ENCODE data around the gene BSND.
"Not testable (repeated sequence)": the region's sequence is repeated elsewhere in the genome, so short reads cannot be mapped to it uniquely, and the experiment has no call there.

DNA sequence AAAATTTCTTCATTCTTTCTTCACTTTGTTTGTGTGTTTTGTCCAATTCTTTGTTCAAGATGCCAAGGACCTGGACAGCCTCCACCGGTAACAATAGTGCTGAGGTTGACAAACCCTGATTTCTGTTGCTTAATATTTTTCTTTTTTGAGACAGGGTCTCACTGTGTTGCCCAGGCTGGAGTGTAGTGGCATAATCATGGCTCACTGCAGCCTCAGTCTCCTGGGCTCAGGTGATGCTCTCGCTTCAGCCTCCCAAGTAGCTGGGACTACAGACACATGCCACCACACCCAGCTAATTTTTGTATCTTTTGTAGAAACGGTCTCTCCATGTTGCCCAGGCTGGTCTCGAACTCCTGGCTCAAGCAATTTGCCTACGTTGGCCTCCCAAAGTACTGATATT, 34.9 kb upstream of the BSND start:
- TF ChIP-seq, protein P1, sequence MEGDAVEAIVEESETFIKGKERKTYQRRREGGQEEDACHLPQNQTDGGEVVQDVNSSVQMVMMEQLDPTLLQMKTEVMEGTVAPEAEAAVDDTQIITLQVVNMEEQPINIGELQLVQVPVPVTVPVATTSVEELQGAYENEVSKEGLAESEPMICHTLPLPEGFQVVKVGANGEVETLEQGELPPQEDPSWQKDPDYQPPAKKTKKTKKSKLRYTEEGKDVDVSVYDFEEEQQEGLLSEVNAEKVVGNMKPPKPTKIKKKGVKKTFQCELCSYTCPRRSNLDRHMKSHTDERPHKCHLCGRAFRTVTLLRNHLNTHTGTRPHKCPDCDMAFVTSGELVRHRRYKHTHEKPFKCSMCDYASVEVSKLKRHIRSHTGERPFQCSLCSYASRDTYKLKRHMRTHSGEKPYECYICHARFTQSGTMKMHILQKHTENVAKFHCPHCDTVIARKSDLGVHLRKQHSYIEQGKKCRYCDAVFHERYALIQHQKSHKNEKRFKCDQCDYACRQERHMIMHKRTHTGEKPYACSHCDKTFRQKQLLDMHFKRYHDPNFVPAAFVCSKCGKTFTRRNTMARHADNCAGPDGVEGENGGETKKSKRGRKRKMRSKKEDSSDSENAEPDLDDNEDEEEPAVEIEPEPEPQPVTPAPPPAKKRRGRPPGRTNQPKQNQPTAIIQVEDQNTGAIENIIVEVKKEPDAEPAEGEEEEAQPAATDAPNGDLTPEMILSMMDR (IDR thresholded peaks at IDR 0.05 in 4 of 5, conservative IDR thresholded peaks at IDR 0.05 in 1 of 5), result not testable (repeated sequence)
- TF ChIP-seq POLR2A (IDR thresholded peaks at IDR 0.05), result not testable (repeated sequence)

Data from gastrocnemius medialis (tissue), 4 donors.